ENCODE results near the gene ARHGAP28.

DNA sequence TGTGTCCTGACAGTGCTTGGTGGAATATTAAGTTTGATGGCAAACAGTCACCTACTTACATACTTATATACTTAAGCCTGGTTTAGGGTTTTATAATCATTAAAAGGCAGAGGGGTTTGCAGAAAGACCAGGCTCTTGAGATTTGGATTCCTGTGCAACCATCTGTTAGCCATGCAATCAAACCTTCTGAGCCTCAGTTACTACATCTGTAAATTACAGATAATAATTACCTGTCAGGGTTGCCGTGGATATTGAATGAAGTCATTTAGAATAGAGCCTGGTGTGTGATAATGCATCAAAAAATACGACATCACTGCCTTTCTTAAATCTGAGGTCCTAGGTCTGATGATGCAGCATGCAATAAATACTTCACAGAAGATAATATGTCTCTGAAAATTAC, 152.9 kb downstream of the ARHGAP28 start:
- TF ChIP-seq, protein P1, sequence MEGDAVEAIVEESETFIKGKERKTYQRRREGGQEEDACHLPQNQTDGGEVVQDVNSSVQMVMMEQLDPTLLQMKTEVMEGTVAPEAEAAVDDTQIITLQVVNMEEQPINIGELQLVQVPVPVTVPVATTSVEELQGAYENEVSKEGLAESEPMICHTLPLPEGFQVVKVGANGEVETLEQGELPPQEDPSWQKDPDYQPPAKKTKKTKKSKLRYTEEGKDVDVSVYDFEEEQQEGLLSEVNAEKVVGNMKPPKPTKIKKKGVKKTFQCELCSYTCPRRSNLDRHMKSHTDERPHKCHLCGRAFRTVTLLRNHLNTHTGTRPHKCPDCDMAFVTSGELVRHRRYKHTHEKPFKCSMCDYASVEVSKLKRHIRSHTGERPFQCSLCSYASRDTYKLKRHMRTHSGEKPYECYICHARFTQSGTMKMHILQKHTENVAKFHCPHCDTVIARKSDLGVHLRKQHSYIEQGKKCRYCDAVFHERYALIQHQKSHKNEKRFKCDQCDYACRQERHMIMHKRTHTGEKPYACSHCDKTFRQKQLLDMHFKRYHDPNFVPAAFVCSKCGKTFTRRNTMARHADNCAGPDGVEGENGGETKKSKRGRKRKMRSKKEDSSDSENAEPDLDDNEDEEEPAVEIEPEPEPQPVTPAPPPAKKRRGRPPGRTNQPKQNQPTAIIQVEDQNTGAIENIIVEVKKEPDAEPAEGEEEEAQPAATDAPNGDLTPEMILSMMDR (IDR thresholded peaks at IDR 0.05) = no peak
- no peak for TF ChIP-seq POLR2A (IDR thresholded peaks at IDR 0.05)

Measured in upper lobe of left lung (tissue), 4 donors.